Measurements from ENCODE around the gene CCN5.

CCN5 gene

GRCh38 chr20:44700306-44700705 lies 14.9 kb upstream of the CCN5 start:
- no peak for TF ChIP-seq CTCF (IDR thresholded peaks at IDR 0.05)
- Histone ChIP-seq H3K4me1 (ENCODE audit: control insufficient read depth in 1 of 2, insufficient read depth in 1 of 2, low read depth in 1 of 2, low read length in 1 of 2) (no peaks in the 10 kb centered on the region), H3K9me3 (no peaks in the 10 kb centered on the region)

GRCh38 chr20:44701118-44701857 lies 13.9 kb upstream of the CCN5 start:
- TF ChIP-seq CTCF (IDR thresholded peaks at IDR 0.05), result no peak
- no peaks in the 10 kb centered on the region for H3K4me1 ChIP-seq (ENCODE audit: control insufficient read depth in 1 of 2, insufficient read depth in 1 of 2, low read depth in 1 of 2, low read length in 1 of 2)
- no peaks in the 10 kb centered on the region for H3K9me3 ChIP-seq
- H3K27ac ChIP-seq, result no peak overlapping the region
- no peak overlapping the region for H3K4me3 ChIP-seq (ENCODE audit: low read depth in 1 of 2, low read length in 1 of 2)
- peaks cover 6% of the 10 kb centered on the region for H3K27me3 ChIP-seq
- no peaks in the 10 kb centered on the region for H3K36me3 ChIP-seq

More at GRCh38 chr20:44700306-44700705, 14.9 kb upstream of the CCN5 start:
- Histone ChIP-seq H3K27me3 (peaks cover 6% of the 10 kb centered on the region), H3K27ac (no peak overlapping the region), H3K36me3 (no peaks in the 10 kb centered on the region), H3K4me3 (ENCODE audit: low read depth in 1 of 2, low read length in 1 of 2) (no peak overlapping the region)

- H3K4me1 ChIP-seq (ENCODE audit: control insufficient read depth in 1 of 2, insufficient read depth in 1 of 2, low read depth in 1 of 2, low read length in 1 of 2), result no peaks in the 10 kb centered on the region
- no peak overlapping the region for H3K27ac ChIP-seq
- no peak for TF ChIP-seq CTCF (IDR thresholded peaks at IDR 0.05)
- H3K36me3 ChIP-seq, result no peaks in the 10 kb centered on the region
- H3K27me3 ChIP-seq, result peaks cover 6% of the 10 kb centered on the region
- H3K4me3 ChIP-seq (ENCODE audit: low read depth in 1 of 2, low read length in 1 of 2), result no peak overlapping the region
- no peaks in the 10 kb centered on the region for H3K9me3 ChIP-seq
Measured at GRCh38 chr20:44701858-44702256, 13.3 kb upstream of the CCN5 start.

- no peaks in the 10 kb centered on the region for H3K4me1 ChIP-seq (ENCODE audit: control insufficient read depth in 1 of 2, insufficient read depth in 1 of 2, low read depth in 1 of 2, low read length in 1 of 2)
- no peaks in the 10 kb centered on the region for H3K9me3 ChIP-seq
- no peak overlapping the region for H3K27ac ChIP-seq
- H3K27me3 ChIP-seq, result peaks cover 6% of the 10 kb centered on the region
- no peak overlapping the region for H3K4me3 ChIP-seq (ENCODE audit: low read depth in 1 of 2, low read length in 1 of 2)
- no peaks in the 10 kb centered on the region for H3K36me3 ChIP-seq
- TF ChIP-seq CTCF (IDR thresholded peaks at IDR 0.05), result no peak
Measured at GRCh38 chr20:44702776-44703175, 12.4 kb upstream of the CCN5 start.

- Histone ChIP-seq H3K27ac (no peak overlapping the region), H3K4me1 (ENCODE audit: control insufficient read depth in 1 of 2, insufficient read depth in 1 of 2, low read depth in 1 of 2, low read length in 1 of 2) (no peaks in the 10 kb centered on the region)
- TF ChIP-seq CTCF (IDR thresholded peaks at IDR 0.05), result no peak
Measured at GRCh38 chr20:44703183-44703925, 11.8 kb upstream of the CCN5 start.

More at GRCh38 chr20:44703183-44703925, 11.8 kb upstream of the CCN5 start:
- Histone ChIP-seq H3K9me3 (no peaks in the 10 kb centered on the region), H3K27me3 (peaks cover 6% of the 10 kb centered on the region), H3K36me3 (no peaks in the 10 kb centered on the region), H3K4me3 (ENCODE audit: low read depth in 1 of 2, low read length in 1 of 2) (no peak overlapping the region)

Data from neutrophil (primary cell).